ENCODE measurements around the gene STK38L. TPM values are rescaled to one million over a fixed set of nuclear protein-coding genes. Genes with fewer than 3 reads are reported as not detected.
"Not testable (repeated sequence)": the region's sequence is repeated elsewhere in the genome, so short reads cannot be mapped to it uniquely, and the experiment has no call there.

STK38L gene
- total RNA-seq, 2 donors from 2014 or later, result 17.5 to 28.0 TPM

- Histone ChIP-seq H3K27me3 (no peaks in the 10 kb centered on the region), H3K9me3 (no peaks in the 10 kb centered on the region), H3K36me3 (replicated peaks in 1 of 2; ENCODE audit: insufficient read depth in 1 of 2, low read depth in 2 of 2) (no peaks in the 10 kb centered on the region), H3K4me1 (peaks cover 6% of the 10 kb centered on the region), H3K4me3 (no peak overlapping the region), H3K27ac (no peak overlapping the region)
- TF ChIP-seq CTCF (IDR thresholded peaks at IDR 0.05) (no peak), POLR2A (IDR thresholded peaks at IDR 0.05) (no peak)
- intact Hi-C loops (cut with DNase I), result no loop called here
- 86 to 89% methylated on average over 7 of the region's 7 CpGs for WGBS, 2 donors
- no peak for ATAC-seq
- DNase-seq, result peak in 1 of 4 donors; percentile 6
Observed at GRCh38 chr12:27221625-27222387, 22.3 kb upstream of the STK38L start.

GRCh38 chr12:27226407-27226929 lies 17.6 kb upstream of the STK38L start:
- 35 to 55% methylated on average over 5 of the region's 5 CpGs for WGBS, 2 donors
- Histone ChIP-seq H3K27ac (no peak overlapping the region), H3K36me3 (replicated peaks in 1 of 2; ENCODE audit: insufficient read depth in 1 of 2, low read depth in 2 of 2) (no peaks in the 10 kb centered on the region), H3K27me3 (no peaks in the 10 kb centered on the region), H3K9me3 (no peaks in the 10 kb centered on the region), H3K4me3 (no peak overlapping the region), H3K4me1 (peaks cover 6% of the 10 kb centered on the region)
- intact Hi-C loops (cut with DNase I), result no loop called here
- DNase-seq (peak in 1 of 4 donors; percentile 6), ATAC-seq (no peak)
- TF ChIP-seq POLR2A (IDR thresholded peaks at IDR 0.05) (no peak), CTCF (IDR thresholded peaks at IDR 0.05) (no peak)

- no peak overlapping the region for H3K4me3 ChIP-seq
- no peaks in the 10 kb centered on the region for H3K36me3 ChIP-seq (replicated peaks in 1 of 2; ENCODE audit: insufficient read depth in 1 of 2, low read depth in 2 of 2)
- H3K27me3 ChIP-seq, result no peaks in the 10 kb centered on the region
- TF ChIP-seq CTCF (IDR thresholded peaks at IDR 0.05) (no peak), POLR2A (IDR thresholded peaks at IDR 0.05) (no peak)
- H3K27ac ChIP-seq, result no peak overlapping the region
- intact Hi-C loops (cut with DNase I), result no loop called here
- 36 to 69% methylated on average over 1 of the region's 1 CpG for WGBS, 2 donors
- no peaks in the 10 kb centered on the region for H3K9me3 ChIP-seq
- DNase-seq (no peak), ATAC-seq (no peak)
- peaks cover 6% of the 10 kb centered on the region for H3K4me1 ChIP-seq
Observed at GRCh38 chr12:27229367-27229766, 14.7 kb upstream of the STK38L start.

- H3K4me1 ChIP-seq; intact Hi-C loops (cut with DNase I); DNase-seq; ATAC-seq; H3K4me3 ChIP-seq; H3K27me3 ChIP-seq; H3K36me3 ChIP-seq (replicated peaks in 1 of 2; ENCODE audit: insufficient read depth in 1 of 2, low read depth in 2 of 2); H3K9me3 ChIP-seq; H3K27ac ChIP-seq: not testable (repeated sequence)
- 72 to 85% methylated on average over 4 of the region's 4 CpGs for WGBS, 2 donors
Observed at GRCh38 chr12:27231374-27231773, 12.7 kb upstream of the STK38L start.

GRCh38 chr12:27233814-27234213 lies 10.3 kb upstream of the STK38L start:
- TF ChIP-seq CTCF (IDR thresholded peaks at IDR 0.05), result no peak
- no peak for TF ChIP-seq POLR2A (IDR thresholded peaks at IDR 0.05)
- Histone ChIP-seq H3K27me3 (no peaks in the 10 kb centered on the region), H3K4me3 (no peak overlapping the region), H3K36me3 (replicated peaks in 1 of 2; ENCODE audit: insufficient read depth in 1 of 2, low read depth in 2 of 2) (no peaks in the 10 kb centered on the region), H3K9me3 (no peaks in the 10 kb centered on the region), H3K27ac (no peak overlapping the region), H3K4me1 (no peaks in the 10 kb centered on the region)
- DNase-seq (no peak), ATAC-seq (no peak)
- intact Hi-C loops (cut with DNase I), result no loop called here
- WGBS, 2 donors, result 93 to 95% methylated on average over 4 of the region's 4 CpGs
